Measurements from ENCODE around the gene KLLN. TPM values are rescaled to one million over a fixed set of nuclear protein-coding genes. Genes with fewer than 3 reads are reported as not detected.

The KLLN gene
- total and polyA plus RNA-seq, 2 of the 13 experiments (the other 11 are each of a cell fraction or from before 2014, with no cell fraction given), result 0.08 to 0.44 TPM

DNA sequence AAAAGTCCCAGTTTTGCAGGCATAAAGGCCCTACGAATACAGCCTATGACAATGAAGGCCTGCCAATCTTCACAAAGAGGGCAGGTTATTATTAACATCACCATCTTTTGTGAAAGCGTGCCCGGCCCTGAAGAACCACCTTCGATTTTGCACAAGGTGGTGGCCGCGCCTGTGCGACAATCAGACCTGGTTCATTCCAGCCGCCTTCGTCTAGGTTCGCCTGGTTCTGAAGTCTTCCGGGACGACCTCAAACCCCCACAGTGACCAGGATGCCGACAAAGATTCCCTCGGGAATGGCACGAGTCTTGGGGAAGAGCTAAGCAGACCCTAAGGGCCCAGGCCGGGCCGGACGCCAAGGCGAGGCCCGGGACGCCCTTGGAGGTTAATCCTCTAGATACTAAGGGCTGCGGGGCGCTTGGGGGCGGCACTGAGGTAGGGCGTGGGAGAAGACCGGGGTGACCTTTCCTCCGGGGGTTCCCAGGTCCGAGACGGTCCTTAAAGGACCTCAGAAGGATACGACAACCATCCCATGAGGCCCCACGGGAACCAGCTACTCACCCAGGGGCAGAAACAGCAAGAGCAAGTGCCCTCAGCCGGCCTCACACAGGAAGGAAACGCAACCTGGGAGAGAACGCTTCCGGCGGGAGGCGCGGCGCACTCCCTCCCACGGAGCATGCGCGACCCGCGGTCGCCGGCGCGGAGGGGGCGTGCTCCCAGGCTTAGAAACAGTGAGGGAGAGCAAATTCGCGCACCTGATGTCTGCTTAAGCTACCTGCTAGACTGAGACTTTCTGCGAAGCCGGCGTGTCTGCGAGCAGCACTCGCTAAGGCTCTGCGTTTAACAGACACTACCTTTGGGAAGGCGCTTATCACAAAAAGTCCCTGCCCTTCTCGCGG, 45.5 kb downstream of the KLLN start, which contains the start of gene ATAD1 (continued):
- TF ChIP-seq, protein P1, sequence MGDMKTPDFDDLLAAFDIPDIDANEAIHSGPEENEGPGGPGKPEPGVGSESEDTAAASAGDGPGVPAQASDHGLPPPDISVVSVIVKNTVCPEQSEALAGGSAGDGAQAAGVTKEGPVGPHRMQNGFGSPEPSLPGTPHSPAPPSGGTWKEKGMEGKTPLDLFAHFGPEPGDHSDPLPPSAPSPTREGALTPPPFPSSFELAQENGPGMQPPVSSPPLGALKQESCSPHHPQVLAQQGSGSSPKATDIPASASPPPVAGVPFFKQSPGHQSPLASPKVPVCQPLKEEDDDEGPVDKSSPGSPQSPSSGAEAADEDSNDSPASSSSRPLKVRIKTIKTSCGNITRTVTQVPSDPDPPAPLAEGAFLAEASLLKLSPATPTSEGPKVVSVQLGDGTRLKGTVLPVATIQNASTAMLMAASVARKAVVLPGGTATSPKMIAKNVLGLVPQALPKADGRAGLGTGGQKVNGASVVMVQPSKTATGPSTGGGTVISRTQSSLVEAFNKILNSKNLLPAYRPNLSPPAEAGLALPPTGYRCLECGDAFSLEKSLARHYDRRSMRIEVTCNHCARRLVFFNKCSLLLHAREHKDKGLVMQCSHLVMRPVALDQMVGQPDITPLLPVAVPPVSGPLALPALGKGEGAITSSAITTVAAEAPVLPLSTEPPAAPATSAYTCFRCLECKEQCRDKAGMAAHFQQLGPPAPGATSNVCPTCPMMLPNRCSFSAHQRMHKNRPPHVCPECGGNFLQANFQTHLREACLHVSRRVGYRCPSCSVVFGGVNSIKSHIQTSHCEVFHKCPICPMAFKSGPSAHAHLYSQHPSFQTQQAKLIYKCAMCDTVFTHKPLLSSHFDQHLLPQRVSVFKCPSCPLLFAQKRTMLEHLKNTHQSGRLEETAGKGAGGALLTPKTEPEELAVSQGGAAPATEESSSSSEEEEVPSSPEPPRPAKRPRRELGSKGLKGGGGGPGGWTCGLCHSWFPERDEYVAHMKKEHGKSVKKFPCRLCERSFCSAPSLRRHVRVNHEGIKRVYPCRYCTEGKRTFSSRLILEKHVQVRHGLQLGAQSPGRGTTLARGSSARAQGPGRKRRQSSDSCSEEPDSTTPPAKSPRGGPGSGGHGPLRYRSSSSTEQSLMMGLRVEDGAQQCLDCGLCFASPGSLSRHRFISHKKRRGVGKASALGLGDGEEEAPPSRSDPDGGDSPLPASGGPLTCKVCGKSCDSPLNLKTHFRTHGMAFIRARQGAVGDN (CRISPR knock-in tag; IDR thresholded peaks at IDR 0.05), result peak; percentile 95
- TF ChIP-seq ZNF256 (CRISPR knock-in tag; conservative IDR thresholded peaks at IDR 0.05), result 0 out of 2 replicates have a peak, but pooled peaks have one; percentile 29
- TF ChIP-seq, protein P2, sequence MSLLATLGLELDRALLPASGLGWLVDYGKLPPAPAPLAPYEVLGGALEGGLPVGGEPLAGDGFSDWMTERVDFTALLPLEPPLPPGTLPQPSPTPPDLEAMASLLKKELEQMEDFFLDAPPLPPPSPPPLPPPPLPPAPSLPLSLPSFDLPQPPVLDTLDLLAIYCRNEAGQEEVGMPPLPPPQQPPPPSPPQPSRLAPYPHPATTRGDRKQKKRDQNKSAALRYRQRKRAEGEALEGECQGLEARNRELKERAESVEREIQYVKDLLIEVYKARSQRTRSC (CRISPR knock-in tag; IDR thresholded peaks at IDR 0.05; ENCODE audit: low read depth), result 0 out of 2 replicates have a peak, but pooled peaks have one; percentile 46
- TF ChIP-seq MAFG (CRISPR knock-in tag; IDR thresholded peaks at IDR 0.05), result no peak
- TF ChIP-seq ZNF3 (CRISPR knock-in tag; IDR thresholded peaks at IDR 0.05), result no peak
- TF ChIP-seq KAT7 (CRISPR knock-in tag; IDR thresholded peaks at IDR 0.05; ENCODE audit: borderline replicate concordance), result no peak; the same call in 1 of the 2 replicates
- no peak for TF ChIP-seq RFX5 (IDR thresholded peaks at IDR 0.05; ENCODE audit: low read depth, low read length)
- TF ChIP-seq, protein P3, sequence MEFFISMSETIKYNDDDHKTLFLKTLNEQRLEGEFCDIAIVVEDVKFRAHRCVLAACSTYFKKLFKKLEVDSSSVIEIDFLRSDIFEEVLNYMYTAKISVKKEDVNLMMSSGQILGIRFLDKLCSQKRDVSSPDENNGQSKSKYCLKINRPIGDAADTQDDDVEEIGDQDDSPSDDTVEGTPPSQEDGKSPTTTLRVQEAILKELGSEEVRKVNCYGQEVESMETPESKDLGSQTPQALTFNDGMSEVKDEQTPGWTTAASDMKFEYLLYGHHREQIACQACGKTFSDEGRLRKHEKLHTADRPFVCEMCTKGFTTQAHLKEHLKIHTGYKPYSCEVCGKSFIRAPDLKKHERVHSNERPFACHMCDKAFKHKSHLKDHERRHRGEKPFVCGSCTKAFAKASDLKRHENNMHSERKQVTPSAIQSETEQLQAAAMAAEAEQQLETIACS (CRISPR knock-in tag; IDR thresholded peaks at IDR 0.05), result no peak
- no peak for TF ChIP-seq ZBTB7A (CRISPR knock-in tag; IDR thresholded peaks at IDR 0.05)
- no peak for TF ChIP-seq ISL2 (CRISPR knock-in tag; IDR thresholded peaks at IDR 0.05)
- no peak; the same call in 1 of the 2 replicates for TF ChIP-seq ZSCAN25 (CRISPR knock-in tag; IDR thresholded peaks at IDR 0.05)
- TF ChIP-seq, protein P4, sequence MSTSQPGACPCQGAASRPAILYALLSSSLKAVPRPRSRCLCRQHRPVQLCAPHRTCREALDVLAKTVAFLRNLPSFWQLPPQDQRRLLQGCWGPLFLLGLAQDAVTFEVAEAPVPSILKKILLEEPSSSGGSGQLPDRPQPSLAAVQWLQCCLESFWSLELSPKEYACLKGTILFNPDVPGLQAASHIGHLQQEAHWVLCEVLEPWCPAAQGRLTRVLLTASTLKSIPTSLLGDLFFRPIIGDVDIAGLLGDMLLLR (CRISPR knock-in tag; IDR thresholded peaks at IDR 0.05), result 0 out of 2 replicates have a peak, but pooled peaks have one; percentile 9
- TF ChIP-seq CCDC6 (CRISPR knock-in tag; IDR thresholded peaks at IDR 0.05), result no peak
- TF ChIP-seq ARHGAP35 (CRISPR knock-in tag; IDR thresholded peaks at IDR 0.05; ENCODE audit: borderline replicate concordance), result no peak
- TF ChIP-seq, protein P5, sequence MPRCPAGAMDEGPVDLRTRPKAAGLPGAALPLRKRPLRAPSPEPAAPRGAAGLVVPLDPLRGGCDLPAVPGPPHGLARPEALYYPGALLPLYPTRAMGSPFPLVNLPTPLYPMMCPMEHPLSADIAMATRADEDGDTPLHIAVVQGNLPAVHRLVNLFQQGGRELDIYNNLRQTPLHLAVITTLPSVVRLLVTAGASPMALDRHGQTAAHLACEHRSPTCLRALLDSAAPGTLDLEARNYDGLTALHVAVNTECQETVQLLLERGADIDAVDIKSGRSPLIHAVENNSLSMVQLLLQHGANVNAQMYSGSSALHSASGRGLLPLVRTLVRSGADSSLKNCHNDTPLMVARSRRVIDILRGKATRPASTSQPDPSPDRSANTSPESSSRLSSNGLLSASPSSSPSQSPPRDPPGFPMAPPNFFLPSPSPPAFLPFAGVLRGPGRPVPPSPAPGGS (CRISPR knock-in tag; IDR thresholded peaks at IDR 0.05), result no peak; the same call in 1 of the 2 replicates
- no peak for TF ChIP-seq ZNF30 (CRISPR knock-in tag; IDR thresholded peaks at IDR 0.05)
- no peak for TF ChIP-seq ZNF329 (CRISPR knock-in tag; IDR thresholded peaks at IDR 0.05; ENCODE audit: low read depth)
- TF ChIP-seq ZNF180 (CRISPR knock-in tag; IDR thresholded peaks at IDR 0.05; ENCODE audit: borderline replicate concordance, low read depth), result no peak
- TF ChIP-seq ARNT2 (CRISPR knock-in tag; IDR thresholded peaks at IDR 0.05; ENCODE audit: low read depth), result no peak
- no peak for TF ChIP-seq PCBP2 (optimal IDR thresholded peaks at IDR 0.05; ENCODE audit: low read depth, low read length, poor library complexity, severe bottlenecking)
- peak; percentile 75; the same call in 1 of the 2 replicates for TF ChIP-seq ZNF350 (CRISPR knock-in tag; IDR thresholded peaks at IDR 0.05; ENCODE audit: borderline replicate concordance, low read depth)

Data from HepG2 (cell line).